B cell (primary cell): Measurements from ENCODE around the gene ZNF592.

Source experiments
- CTCF ChIP-seq: fragments of 200-600 bp; IDR thresholded peaks from one replicate; pipeline ENCODE4 v1.8.0; 2022; ENCODE audit warnings: antibody characterized with exemption, mild to moderate bottlenecking
- EZH2 ChIP-seq: IDR thresholded peaks from 2 replicates; pipeline ENCODE4 v1.6.1; 2012; ENCODE audit warnings: borderline replicate concordance, low read depth, mild to moderate bottlenecking, moderate library complexity, low read length; ENCODE audit not compliant: insufficient read depth, poor library complexity, severe bottlenecking

- TF ChIP-seq CTCF (no peak), EZH2 (no peak)
These were observed 58.8 kb downstream of the ZNF592 start for GRCh38 chr15:84807228-84807627.
